ENCODE results near the gene OLFM2. TPM values are rescaled to one million over a fixed set of nuclear protein-coding genes. Genes with fewer than 3 reads are reported as not detected.
A peak's percentile ranks its signal among the peaks of the same experiment; 100 is the strongest.
"Not testable (repeated sequence)": the region's sequence is repeated elsewhere in the genome, so short reads cannot be mapped to it uniquely, and the experiment has no call there.

Gene OLFM2
- total RNA-seq, 2 donors from 2014 or later, result 1.7 to 5.0 TPM

DNA sequence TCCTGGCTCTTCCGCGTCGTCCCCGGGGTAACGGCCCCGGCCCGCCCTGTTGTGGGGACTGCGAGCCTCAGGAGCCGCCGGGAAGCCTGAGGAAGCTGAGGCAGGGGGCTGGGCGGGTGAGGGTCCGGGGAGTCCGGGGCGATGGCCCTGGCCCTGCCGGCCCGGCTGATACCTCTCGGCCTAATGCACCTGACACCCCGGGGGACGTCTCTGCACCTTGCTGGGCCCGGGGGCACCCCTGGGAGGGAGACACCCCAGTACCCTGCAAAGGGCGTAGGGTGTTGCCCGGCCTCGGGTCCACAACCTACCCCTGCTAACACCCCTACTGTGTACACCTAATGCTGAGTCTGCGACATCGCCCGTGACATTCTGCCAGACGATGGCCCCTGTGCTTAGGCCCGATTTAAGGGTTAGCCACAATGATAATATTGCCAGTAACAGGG is 100.8 kb downstream of the OLFM2 start:
- ATAC-seq (no peak), DNase-seq (ENCODE audit: low spot score in 2 of 2) (no peak)
- peak overlapping the region in 1 of 2 donors; percentile 80 for H3K27ac Mint-ChIP-seq
- H3K9me3 Mint-ChIP-seq, result no peaks in the 10 kb centered on the region
- H3K36me3 Mint-ChIP-seq, result peaks cover 0 to 8% of the 10 kb centered on the region in 2 donors

DNA sequence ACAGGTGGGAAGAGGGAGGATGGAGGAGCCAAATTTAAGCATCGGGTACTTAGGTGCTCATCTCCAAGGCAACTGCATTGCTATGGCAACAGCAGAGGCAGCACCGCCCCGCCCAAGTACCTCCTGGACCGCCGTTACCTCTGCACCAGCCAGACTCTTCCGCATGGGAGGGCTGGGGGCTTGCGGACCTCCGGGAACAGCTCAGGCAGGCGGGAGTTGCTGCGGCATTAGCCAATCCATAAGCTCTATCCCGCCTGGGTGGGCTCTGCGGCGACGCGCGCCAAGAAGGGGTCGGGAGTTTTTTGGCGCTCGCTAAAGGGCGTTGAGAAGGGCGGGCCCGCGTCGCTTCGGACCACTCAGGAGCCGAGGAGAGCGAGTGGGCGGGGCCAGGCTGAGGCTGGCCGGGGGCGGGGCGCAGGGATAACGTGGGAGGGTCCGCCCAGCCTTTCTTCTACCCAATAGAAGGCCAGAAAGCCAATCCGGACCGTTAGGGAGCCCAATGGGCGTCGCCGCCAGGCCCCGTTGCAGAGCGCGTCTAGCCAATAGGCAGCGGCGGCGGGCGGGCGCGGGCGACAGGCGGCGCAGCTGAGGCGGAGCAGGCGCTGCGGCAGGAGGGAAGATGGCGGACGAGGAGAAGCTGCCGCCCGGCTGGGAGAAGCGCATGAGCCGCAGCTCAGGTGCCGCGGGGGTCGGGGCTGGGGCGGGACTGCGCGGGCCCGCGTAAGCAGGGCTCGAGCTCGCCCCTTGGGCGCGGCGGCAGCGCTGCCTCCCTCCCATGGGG is 101.4 kb downstream of the OLFM2 start, which contains the start of gene PIN1:
PIN1 (plus strand) TSS at position 593 of the 781 bp plus-strand sequence; CDS start at position 620, 27 bp downstream.
- no peaks in the 10 kb centered on the region for H3K9me3 Mint-ChIP-seq
- DNase-seq (ENCODE audit: low spot score in 2 of 2) (peak; percentile 99), ATAC-seq (peak; percentile 98)
- H3K27ac Mint-ChIP-seq, result peak within 1 kb of the TSS; percentile 80 to 93
- H3K36me3 Mint-ChIP-seq, result peaks cover 0 to 8% of the 10 kb centered on the region in 2 donors

DNA sequence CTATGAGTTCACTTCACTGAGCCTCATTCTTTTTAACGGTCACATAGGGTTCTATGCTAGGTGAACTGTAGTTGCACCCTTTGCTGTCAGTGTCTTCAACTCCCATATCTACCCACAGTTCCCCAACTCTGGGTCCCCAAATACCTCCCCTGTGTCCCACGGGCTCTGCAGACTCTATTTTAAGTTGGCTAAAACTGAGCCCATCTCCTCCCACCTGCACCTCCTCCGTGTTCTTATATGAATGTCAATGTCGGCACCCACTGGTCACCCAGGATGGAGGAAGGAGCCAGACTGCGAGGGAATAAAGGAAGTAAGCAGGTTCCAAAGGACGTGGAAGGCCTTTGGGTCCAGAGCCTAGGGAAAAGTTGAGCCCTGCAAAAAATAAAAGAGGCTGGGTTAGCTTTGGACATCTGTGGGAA is 102.0 kb downstream of the OLFM2 start:
- Mint-ChIP-seq H3K27ac (peak overlapping the region in 1 of 2 donors; percentile 63), H3K9me3 (no peaks in the 10 kb centered on the region), H3K36me3 (peaks cover 0 to 8% of the 10 kb centered on the region in 2 donors)
- no peak for DNase-seq (ENCODE audit: low spot score in 2 of 2)
- ATAC-seq, result no peak

DNA sequence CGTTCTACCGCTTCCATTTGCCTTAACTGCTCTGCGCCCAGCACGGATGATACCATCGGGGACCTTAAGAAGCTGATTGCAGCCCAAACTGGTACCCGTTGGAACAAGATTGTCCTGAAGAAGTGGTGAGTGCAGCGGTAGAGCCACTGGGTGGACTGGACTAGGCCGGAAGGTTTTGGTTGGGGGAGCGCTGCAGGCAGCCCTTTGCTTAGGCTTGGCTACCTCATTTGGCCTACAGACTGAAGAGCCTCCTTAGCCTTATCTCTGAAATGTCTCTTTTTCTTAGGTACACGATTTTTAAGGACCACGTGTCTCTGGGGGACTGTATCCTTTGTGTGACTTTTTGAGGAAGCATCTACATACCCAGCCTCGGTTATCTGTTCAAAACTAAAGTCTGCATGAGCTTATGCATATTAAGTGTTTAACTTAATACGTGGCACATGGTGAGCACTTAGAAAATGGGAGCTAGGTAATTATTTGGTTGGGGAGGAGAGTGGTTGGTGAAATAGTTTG is 107.7 kb downstream of the OLFM2 start:
- no peaks in the 10 kb centered on the region for H3K9me3 Mint-ChIP-seq
- H3K27ac Mint-ChIP-seq, result peak overlapping the region; percentile 92 to 100
- H3K36me3 Mint-ChIP-seq, result peaks cover 12 to 20% of the 10 kb centered on the region in 2 donors
- ATAC-seq, result no peak
- no peak for DNase-seq (ENCODE audit: low spot score in 2 of 2)

DNA sequence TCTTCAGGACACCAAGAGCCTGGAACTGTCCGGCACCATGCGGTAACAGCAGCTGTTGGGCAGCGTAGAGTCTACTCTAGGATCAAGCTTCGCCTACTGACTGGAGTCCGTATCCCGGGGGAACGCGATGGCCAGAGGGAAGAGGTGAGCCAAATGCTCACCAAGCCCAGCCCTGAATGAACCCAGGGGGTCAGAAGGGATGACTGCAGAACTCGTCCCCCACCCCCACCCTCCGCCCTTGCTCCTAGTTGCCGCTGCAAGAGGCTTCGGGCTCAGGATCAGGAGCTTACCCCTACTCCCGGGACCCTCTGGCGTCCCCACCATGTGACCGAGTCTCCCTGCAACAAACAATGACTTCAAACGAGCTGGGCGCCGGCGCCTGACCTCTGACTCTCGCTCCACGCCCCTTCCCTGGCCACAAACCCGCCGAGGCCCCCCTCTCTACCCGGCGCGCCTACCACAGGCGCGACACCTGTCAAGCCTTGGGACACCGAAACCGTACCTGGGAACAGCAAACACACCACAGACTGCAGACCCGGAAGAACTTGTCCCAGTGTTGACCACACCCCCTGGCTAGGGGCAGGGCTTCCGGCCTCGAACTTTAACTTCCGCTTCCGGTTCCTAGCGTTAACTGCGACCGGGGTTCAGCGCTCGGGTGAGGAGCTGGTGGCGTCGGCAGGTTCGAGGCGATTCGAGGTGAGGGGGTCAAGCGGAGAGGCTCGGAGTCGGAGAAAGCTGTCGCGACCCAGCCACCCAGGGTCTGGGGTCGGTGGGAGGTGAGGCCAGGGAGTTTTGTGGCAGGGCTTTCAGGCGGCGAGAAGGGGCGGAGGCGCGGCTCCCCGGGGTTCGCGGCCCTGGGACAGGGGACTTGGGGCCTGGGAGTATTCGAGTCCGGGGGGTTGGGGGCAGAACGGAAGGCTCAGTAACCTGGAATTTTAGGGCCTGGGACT is 108.8 kb downstream of the OLFM2 start, which contains the start of gene UBL5:
UBL5 (plus strand) TSS at position 630 of the 950 bp plus-strand sequence. CDS start 420 bp downstream, outside the sequence.
- peak; percentile 87 to 88 for DNase-seq (ENCODE audit: low spot score in 2 of 2)

DNA sequence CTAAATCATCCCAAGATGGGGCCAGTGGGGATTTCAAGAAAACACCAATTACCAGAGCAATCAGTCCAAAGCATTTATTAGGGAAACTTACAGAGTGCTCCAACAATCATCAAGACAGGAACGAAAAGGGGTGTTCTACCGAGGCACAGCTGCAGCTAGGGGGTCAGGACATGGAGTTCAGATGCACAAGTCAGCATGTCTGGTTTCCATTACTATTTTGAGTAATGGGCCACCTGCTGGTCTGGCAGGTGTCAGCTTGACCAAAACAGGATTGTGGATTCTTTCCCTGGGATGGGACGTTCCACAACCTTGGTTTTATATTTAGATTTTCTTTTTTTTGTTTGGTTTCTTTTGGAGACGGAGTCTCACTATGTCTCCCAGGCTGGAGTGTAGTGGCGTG is 112.5 kb downstream of the OLFM2 start:
- DNase-seq (ENCODE audit: low spot score in 2 of 2) (no peak), ATAC-seq (no peak)
- no peaks in the 10 kb centered on the region for H3K9me3 Mint-ChIP-seq
- H3K27ac Mint-ChIP-seq, result peak overlapping the region in 1 of 2 donors; percentile 88
- peaks cover 12 to 18% of the 10 kb centered on the region in 2 donors for H3K36me3 Mint-ChIP-seq

More for the DNA sequence above, 108.8 kb downstream of the OLFM2 start, which contains the start of gene UBL5:
- H3K36me3 Mint-ChIP-seq, result peaks cover 12 to 20% of the 10 kb centered on the region in 2 donors
- ATAC-seq, result peak; percentile 99
- H3K27ac Mint-ChIP-seq, result peak within 1 kb of the TSS; percentile 92 to 100
- no peaks in the 10 kb centered on the region for H3K9me3 Mint-ChIP-seq

DNA sequence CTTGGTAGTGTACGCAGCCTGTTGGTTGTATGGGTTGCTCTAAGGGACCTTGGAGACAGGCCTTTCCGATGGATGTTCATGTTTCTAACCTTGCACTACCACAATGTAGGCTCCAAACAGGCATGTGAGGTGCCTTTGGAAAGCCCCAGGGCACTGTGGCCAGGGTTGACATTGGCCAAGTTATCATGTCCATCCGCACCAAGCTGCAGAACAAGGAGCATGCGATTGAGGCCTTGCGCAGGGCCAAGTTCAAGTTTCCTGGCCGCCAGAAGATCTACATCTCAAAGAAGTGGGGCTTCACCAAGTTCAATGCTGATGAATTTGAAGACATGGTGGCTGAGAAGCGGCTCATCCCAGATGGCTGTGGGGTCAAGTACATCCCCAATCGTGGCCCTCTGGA is 116.3 kb downstream of the OLFM2 start:
- DNase-seq (ENCODE audit: low spot score in 2 of 2), result peak in 1 of 2 donors; percentile 58
- Mint-ChIP-seq H3K36me3 (peaks cover 12 to 30% of the 10 kb centered on the region in 2 donors), H3K27ac (peak overlapping the region in 1 of 2 donors; percentile 97)
- H3K9me3 Mint-ChIP-seq, ATAC-seq: not testable (repeated sequence)

DNA sequence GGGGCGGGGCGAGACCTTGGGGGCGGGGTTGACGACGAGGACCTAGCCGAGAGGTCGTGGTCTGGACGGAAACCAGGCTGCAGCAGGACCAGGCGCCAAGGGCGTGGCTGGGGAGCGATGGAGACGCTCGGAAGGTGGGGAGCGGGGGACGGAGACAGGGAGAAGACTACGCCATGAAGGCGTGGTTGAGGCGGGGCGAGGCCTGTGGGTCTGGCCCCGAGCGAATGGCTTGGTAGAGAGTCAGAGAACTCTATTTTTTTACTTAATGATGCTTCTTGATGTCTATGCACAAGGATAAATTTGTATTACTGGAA is 116.8 kb downstream of the OLFM2 start:
- ATAC-seq (no peak), DNase-seq (ENCODE audit: low spot score in 2 of 2) (no peak)
- Mint-ChIP-seq H3K27ac (peak overlapping the region; percentile 65 to 97), H3K36me3 (peaks cover 12 to 35% of the 10 kb centered on the region in 2 donors), H3K9me3 (peaks cover 4 to 9% of the 10 kb centered on the region in 2 donors)

DNA sequence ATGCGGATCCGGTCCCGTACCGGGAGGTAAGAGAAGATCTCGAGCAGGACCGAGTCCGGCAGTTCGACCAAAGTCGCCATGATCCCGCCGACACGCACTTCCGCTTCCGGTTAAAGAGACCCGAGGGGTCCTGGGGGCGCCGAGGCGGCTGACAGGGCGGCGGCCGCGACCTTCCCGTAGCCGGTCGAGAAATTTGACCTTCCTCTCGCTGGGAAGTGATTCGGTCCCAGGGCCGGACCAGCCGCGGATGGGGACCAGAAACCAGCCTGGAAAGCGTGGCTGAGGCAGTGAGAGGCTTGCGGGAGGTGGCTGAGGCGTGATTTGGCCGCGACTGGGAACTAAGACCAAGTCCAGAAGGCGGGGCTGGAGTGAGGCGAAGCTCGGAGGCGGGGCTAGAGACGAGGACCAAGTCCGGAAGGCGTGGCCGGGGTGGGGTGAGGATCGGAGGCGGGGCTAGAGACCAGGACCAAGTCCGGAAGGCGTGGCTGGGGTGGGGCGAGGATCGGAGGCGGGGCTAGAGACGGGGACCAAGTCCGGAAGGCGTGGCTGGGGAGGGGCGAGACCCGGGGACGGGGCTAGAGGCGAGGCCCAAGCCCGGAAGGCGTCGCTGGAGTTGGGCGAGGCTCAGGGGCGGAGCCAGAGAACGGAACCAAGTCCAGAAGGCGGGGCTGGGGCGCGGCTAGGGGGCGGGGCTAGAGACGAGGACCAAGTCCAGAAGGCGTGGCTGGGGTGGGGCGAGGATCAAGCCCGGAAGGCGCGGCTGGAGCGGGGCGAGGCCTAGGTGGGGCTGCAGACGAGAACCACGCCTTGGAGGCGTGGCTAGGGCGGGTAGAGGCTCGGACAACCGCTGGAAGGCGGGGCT is 117.3 kb downstream of the OLFM2 start, which contains the start of gene FBXL12:
FBXL12 (minus strand) TSS at position 346 of the 862 bp plus-strand sequence; CDS start at position 80, 266 bp downstream.
- peak within 1 kb of the TSS; percentile 95 to 97 for H3K27ac Mint-ChIP-seq
- H3K9me3 Mint-ChIP-seq, result peaks cover 4 to 9% of the 10 kb centered on the region in 2 donors
- DNase-seq (ENCODE audit: low spot score in 2 of 2) (peak; percentile 100), ATAC-seq (peak; percentile 87 to 90)
- H3K36me3 Mint-ChIP-seq, result peaks cover 12 to 38% of the 10 kb centered on the region in 2 donors

DNA sequence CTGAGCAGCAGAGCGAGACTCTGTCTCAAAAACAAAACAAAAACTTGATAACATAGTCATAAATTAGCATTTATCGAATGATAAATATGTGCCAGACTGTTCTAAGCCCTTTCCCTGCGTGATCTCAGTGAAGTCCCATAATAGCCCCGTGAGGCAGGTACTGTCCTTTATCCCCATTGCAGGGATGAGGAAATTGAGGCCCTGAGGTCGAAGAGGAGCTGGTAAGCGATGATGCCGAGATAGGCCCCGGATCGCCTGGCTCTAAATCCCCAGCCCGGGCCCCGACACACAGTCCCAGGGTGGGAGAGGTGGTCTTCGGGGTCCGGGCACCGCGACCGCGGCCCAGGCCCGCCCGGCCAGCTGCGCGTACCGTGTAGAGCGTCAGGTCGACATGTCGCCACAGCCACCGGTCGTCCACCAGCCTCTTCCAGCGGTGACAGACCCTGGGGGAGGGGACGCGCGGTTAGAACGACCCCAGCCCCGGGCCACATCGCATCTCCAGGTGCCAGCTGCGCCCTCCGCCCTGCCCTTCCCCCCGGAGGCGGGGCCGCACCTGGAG is 118.1 kb downstream of the OLFM2 start:
- Mint-ChIP-seq H3K27ac (peak overlapping the region; percentile 95 to 97), H3K9me3 (peaks cover 4 to 9% of the 10 kb centered on the region in 2 donors), H3K36me3 (peaks cover 12 to 42% of the 10 kb centered on the region in 2 donors)
- ATAC-seq (no peak), DNase-seq (ENCODE audit: low spot score in 2 of 2) (peak in 1 of 2 donors; percentile 6)

DNA sequence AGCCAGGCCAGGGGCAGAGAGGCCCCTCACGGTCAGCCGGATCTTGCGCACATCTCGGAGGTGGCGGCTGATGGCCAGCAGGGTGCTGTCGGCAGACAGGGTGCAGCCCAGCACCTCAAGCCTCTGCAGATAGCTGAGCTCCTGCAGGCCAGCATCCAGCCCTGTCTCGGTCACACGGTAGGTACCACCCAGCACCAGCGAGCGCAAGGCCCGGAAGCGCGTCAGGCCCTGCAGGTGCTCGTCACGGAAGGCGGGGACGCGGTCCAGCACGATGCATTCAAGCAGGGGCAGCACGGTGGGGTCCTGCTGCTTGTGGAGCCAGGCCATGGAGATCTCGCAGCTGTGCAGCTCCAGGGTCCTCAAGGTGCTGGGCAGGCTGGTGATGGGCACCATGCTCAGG is 125.2 kb downstream of the OLFM2 start:
- Mint-ChIP-seq H3K36me3 (peaks cover 7 to 37% of the 10 kb centered on the region in 2 donors), H3K27ac (no peak overlapping the region), H3K9me3 (peaks cover 0 to under 1% of the 10 kb centered on the region in 2 donors)
- ATAC-seq, result no peak
- no peak for DNase-seq (ENCODE audit: low spot score in 2 of 2)

DNA sequence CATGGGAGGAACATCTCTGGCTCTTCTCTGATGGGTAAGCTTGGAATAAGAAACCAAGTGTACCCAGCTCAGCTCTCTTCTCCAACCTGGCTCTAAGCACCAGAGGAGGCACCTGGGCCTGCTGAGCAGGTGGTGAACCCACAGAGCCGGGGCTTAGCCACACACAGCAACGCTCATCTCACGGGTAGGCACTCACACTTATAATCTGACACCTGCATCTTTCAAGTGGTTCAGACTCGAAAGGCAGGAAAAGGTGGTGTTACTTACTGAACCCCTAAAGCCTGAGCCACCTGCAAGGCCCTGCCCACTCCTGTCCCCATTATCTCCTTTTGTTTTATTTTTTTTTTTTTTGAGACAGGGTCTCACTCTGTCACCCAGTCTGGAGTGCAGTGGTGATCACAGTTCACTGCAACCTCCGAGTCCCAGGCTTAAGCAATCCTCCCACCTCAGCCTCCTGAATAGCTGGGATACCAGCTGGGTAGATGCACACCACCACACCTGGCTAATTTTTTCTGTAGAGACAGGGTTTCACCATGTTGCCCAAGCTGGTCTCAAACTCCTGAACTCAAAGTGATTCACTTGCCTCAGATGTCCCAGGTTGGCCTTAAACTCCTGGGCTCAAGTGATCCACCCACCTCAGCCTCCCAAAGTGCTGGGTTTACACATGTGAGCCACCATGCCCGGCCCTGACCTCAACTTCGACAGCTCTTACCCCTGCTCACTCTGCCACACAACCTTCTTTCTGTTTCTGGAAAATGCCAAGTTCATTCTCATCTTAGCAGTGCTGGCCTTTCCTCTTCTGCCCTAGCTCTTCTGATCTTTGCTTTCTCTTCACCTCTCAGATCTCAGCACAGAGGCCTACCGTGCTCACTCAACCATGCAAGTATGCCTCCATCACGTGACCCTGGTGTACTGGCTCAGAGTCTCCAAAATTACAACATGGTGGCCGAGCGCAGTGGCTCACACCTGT is 127.2 kb downstream of the OLFM2 start:
- peak overlapping the region; percentile 2 to 30 for H3K27ac Mint-ChIP-seq
- peaks cover 5 to 19% of the 10 kb centered on the region in 2 donors for H3K36me3 Mint-ChIP-seq
- DNase-seq (ENCODE audit: low spot score in 2 of 2), result no peak
- no peaks in the 10 kb centered on the region for H3K9me3 Mint-ChIP-seq
- peak; percentile 52 to 64 for ATAC-seq

DNA sequence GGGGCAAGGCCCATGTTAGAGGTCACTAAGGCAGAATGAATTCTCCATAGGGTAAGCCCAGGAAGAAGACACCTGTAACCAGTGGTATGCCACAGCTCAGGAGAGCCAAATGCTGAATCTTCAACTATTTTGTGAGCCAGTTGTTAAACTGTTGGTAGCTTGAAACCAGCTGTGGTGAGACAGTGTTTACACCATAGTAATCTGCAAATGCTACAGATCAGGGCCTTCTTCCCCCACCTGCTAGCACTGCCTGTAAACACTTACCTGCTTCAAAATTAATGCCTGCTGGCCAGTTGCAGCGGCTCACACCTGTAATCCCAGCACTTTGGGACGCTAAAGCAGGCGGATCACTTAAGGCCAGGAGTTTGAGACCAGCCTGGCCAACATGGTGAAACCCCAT is 129.5 kb downstream of the OLFM2 start:
- ATAC-seq (no peak), DNase-seq (ENCODE audit: low spot score in 2 of 2) (no peak)
- H3K27ac Mint-ChIP-seq, result no peak overlapping the region
- peaks cover 5 to 13% of the 10 kb centered on the region in 2 donors for H3K36me3 Mint-ChIP-seq
- no peaks in the 10 kb centered on the region for H3K9me3 Mint-ChIP-seq
